Activated CD4-positive, alpha-beta T cell treated with anti-CD3 and anti-CD28 coated beads, Interleukin-2, amount 50 U/mL, for 4 hours (primary cell): Measurements from ENCODE around the gene ELOB.

ENCODE experiments used
- DNase-seq, 2 experiments: peaks; one replicate each; pipeline ENCODE4 v3.0.0-alpha.2; 2020

The ELOB gene

DNA sequence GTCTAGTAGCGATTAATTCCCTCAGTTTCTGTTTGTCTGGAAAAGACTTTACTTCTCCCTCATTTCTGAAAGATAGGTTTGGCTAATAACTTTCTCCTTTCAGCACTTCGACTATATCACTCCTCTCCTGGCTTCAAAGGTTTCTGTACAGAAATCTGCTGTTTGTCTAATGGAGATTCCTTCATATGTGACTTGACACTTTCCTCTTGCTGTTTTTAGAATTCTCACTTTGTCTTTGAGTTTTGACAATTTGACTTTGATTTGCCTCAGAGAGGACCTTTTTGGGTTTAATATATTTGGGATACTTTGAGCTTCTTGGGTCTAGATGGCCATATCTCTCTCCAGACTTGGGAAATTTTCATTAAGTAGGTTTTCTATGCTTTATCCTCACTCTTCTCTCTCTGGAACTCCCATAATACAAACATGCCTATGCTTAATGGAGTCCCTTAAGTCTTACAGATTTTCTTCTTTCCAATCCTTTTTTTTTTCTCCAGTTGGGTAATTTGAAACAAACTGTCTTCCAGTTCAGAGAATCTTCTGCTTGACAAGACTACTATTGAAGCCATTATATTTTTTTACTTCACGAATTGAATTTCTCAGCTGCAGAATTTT lies 32.2 kb upstream of the ELOB start:
- no peak for DNase-seq

DNA sequence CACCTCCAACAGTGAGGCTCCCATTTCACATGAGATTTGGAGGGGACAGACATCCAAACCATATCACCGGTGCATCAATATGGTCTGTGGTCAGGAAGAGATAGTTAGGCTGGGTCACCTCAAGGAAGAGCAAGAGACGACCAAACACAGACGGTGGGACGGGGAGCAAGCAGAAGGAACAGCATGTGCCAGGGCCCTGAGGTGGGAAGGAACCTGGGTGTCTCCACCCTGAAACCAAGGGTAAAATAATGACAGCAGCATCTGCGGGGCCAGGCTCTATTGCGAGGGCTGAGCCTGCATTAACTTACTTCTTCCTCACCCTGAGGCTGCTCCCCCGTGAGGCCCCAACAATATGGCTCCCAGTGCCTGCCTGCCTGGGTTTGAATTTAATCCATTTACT lies 31.1 kb upstream of the ELOB start:
- no peak for DNase-seq

DNA sequence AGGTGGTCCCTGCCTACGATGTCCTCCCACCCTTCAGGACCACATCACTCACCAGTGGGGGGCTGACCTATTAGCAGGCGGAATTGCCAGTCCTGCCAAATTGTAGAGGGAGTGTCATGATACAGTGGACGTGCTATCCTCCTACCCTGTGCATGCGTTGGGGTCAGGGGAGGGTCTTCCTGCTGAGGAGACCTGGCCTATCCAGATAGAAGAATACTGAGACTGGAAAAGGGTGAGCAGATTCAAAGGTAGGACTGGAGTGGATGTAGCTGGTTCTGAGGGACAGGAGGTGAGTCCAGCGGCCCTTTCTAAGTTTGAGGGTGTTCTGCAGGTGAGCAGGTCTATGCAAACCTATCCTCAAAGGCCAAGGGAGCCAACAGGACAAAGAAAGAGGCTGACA lies 29.2 kb upstream of the ELOB start:
- no peak for DNase-seq

DNA sequence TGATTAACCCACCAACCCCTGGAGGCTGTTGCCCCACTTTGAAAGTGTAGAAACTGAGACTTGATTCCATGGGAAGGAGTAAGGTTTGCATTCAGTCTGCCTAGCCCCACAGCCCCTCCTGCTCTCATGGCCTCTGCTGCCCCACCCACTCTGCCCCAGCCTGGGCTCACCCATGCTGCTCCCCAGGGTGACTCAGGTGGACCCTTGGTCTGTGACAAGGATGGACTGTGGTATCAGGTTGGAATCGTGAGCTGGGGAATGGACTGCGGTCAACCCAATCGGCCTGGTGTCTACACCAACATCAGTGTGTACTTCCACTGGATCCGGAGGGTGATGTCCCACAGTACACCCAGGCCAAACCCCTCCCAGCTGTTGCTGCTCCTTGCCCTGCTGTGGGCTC lies 27.6 kb upstream of the ELOB start:
- no peak for DNase-seq

DNA sequence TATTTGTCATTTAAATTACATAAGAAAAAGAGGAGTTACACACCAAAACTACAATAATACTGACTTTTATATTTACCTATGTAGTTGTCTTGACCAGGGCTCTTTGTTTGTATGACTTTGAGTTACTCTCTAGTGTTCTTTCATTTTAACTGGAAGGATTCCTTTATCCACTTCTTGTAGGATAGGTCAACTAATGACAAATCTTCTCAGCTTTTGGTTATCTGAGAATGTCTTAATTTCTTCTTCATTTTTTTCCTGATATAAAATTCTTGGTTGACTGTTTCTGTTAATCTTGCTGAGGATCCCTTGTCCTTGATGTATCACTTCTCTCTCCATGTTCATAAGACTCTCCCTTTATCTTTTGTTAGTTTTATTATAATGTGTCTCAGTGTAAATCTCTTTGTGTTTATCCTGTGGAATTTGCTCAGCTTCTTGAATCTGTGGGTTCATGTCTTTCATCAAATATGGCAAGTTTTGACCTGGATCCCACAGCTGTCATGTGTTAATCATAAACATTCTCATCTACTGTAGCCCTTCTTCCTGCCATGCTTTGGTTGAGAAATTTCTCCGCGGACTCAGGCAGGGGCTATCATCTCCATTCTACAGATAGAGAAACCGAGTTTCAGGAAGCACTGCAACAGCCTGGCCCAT lies 26.6 kb upstream of the ELOB start:
- no peak for DNase-seq

DNA sequence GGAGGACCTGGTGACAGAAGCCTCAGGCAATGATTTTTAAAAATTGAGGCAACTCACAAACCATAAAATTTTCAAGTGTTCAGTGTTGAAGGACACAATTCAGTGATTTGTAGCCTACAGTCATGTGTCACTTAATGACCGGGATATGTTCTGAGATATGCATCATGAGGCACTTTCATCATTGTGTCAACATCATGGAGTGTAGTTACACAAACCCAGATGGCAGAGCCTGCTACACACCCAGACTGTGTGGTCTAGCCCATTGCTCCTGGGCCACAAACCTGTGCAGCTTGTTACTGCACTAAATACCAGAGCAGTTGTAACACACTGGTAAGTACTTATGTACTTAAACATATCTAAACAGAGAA lies 22.8 kb upstream of the ELOB start:
- DNase-seq, result no peak

DNA sequence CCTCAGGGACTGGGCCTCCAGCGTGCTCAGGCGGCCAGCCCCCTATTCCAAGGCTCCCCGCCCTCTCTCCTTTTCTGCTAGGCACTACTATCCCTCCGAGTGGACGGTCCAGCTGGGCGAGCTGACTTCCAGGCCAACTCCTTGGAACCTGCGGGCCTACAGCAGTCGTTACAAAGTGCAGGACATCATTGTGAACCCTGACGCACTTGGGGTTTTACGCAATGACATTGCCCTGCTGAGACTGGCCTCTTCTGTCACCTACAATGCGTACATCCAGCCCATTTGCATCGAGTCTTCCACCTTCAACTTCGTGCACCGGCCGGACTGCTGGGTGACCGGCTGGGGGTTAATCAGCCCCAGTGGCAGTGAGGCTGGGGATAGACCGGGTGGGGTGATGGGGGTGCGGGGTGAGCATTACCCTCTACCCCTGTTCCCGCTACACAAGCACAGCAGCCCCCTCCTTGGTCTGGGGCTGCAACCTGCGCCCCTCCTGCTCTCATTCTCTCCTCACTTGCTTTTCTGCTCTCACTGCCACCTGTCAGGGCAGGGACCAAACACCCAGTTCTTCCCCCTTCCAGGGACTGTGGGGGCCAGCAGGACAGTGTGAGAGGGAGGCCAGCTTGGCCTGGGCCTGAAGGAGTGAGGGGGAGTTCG lies 22.3 kb upstream of the ELOB start:
- no peak for DNase-seq

DNA sequence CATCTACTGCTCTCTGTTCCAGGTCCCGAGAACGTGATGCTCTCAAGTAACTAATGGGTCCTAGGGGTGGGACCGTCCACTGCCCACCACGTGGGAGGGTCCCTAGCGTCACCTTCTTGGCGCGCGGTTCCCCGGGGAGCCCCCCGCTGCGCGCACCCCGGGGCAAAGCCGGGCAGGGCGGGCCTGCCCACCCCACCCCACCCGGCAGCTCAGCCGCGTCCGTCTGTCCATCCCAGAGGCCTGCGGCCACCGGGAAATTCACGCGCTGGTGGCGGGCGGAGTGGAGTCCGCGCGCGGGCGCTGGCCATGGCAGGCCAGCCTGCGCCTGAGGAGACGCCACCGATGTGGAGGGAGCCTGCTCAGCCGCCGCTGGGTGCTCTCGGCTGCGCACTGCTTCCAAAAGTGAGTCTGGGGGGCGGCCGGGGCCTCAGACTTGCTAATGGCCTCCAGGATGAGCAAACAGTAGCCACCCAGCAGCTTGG lies 21.7 kb upstream of the ELOB start:
- DNase-seq, result no peak

DNA sequence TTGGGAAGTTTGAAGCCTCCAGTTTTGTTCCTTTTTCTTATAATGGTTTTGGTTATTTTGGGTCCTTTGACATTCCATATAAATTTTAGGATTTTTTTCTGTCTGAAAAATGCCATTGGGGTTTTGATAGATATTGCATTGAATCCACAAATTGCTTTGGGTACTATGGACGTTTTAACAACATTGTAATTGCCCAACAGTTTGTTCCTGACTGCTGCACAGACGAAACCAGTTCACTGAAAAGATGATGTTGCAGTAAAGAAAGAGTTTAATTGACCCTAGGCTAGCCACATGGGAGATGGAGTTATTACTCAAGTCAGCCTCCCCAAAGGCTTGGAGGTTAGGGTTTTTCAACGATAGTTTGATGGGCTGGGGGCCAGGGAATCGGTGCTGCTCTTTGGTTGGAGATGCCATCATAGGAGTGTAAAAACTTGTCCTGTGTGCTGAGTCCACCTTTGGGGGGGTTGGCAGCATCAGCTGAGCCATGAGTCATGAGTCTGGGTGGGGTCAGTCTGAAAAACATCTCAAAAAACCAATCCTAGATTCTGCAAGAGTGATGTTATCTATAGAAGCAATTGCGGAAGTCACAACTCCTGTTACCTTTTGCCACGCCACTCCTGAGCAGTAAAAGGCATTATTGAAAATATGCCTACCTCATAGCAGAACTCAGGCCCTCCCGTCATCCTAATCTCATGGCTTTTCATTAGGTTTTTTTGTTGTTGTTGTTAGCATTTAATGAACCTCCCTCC lies 18.5 kb upstream of the ELOB start:
- DNase-seq, result no peak

DNA sequence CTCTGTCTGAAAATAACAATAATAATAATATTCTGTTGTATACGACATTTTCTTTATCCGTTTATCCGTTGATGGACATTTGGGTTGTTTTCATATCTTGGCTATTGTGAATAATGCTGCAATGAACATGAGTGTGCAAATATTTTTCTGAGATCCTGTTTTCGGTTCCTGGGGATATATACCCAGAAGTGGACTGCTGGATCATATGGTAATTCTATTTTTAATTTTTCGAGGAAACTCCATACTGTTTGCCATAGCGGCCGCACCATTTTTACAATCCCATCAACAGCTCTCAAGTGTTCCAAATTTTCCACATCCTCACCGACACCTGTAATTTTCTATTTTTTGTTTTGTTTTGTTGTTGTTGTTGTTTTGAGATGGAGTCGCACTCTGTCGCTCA lies 15.9 kb upstream of the ELOB start:
- no peak for DNase-seq

DNA sequence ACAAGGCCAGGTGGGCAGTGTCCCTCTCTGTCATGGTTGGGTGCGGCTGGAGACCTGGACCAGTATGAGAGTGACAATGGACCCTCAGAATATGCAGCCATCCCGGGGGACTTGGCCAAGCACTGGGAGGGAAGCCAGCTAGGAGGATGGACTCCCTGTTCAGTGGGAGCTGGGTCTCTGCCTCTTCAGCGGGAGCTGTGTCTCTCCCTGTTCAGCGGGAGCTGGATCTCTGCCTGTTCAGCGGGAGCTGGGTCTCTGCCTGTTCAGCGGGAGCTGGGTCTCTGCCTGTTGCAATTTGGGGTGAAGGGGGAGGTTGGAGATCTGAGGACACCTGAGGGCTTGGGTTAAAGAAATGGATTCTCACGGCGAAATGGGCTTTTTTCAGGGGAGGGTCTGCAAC lies 14.1 kb upstream of the ELOB start:
- DNase-seq, result no peak

DNA sequence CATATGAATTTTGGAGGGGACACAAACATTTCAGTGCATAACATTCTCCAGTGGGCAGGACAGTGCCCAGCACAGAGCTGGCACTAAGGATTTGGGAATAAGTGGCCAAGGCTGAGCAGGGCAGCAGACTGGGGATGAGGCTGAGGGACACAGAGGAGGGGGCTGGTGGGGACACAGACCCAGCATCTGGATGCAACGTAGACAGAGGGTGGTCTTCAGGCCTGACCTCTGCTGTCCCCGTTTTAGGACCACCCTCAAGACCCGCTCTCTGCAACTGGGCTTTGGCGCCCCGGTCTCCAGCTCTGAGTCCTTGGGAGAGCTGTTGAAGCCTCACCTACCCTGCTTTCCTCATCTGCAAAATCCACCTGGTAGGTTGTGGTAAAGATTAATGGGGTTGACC lies 13.6 kb upstream of the ELOB start:
- DNase-seq, result no peak

DNA sequence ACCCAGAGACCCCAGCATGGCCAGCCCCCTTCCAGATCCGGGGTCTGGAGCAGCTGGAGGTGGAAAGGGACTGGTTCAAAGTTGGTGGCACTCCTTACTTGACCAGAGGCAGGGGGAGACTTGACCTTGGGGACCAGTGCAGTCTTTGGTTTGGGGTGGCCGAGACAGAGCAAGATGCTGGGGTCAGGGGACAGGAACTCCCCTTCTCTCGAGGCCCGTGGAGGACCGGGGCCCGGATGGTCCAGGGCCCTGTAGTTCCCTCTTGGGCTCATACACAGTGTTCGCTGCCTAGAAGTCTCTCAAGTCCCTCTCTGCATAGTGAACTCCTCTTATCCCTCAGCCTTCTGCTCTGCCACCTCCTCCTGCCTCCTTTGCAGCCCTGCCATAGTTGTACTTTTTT lies 10.9 kb upstream of the ELOB start:
- DNase-seq, result no peak

DNA sequence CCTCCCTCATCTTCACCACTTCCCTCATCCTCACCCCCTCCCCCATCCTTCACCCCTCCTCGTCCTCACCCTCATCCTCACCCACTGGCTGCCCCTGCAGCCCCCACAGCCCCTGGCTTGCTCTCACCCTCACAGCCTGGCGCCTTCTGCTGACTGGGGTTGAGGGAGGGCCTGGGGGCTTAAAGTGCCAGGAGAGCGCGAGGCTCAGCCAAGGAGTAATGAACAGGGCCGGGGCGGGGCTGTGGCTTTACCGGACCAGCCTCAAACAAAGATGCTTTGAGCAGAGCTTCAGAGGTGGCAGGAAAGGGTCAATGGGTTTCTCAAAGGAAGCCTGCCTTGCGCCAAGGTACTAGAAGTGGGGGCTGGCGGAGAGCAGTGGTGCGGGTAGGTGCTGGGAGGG lies 10.3 kb upstream of the ELOB start, which contains the start of gene PRSS33:
Gene PRSS33 (minus strand): TSS at position 155 of the 400 bp plus-strand sequence. CDS start 1,013 bp downstream, outside the sequence.
- no peak for DNase-seq

DNA sequence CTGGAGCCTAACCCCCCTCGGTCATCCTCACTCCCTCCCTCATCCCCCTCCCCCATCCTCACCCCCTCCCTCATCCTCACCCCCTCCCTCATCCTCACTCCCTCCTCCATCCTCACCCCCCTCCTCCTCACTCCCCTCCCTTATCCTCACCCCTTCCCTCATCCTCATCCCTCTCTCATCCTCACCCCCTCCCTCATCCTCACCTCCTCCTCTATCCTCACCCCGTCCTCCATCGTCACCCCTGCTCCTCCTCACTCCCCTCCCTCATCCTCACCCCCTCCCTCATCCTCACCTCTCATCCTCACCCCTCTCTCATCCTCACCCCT lies 9.7 kb upstream of the ELOB start:
- no peak for DNase-seq

DNA sequence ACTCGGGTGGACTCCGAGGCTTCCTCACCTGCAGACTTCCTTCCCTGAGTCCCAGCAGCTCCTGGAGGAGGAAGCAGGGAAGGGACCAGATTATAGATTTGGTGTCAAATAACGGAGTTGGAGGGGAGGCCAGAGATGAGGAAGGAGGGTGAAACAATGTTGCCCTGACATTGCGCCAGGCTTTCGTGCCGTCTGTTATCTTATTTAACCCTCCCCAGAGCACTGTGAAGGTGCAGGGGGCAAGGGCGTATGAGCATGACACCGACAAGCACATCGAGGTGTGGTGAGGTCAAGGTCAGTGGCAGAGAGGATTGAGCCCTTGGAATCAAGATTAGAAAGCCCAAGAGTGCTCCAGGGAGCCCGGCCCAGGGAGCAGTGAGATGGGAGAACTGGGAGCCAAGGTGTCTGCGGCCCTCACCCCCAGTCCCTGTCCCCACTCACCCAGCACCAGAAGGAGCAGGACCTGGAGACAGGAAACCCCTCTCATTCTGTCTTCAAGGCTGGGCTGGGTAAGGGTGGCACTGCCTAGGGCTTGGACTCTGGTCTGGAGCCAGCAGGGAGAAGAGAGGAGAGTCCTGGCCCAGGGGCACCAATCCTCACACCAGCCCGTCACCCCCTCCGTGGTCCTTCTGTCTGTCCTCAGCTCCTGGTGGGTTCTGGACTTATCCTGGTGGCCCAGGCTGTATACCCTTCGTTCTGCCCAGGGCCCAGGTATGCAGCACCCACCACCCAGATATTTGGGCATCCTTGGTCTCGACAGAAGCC lies 9.2 kb upstream of the ELOB start:
- no peak for DNase-seq

DNA sequence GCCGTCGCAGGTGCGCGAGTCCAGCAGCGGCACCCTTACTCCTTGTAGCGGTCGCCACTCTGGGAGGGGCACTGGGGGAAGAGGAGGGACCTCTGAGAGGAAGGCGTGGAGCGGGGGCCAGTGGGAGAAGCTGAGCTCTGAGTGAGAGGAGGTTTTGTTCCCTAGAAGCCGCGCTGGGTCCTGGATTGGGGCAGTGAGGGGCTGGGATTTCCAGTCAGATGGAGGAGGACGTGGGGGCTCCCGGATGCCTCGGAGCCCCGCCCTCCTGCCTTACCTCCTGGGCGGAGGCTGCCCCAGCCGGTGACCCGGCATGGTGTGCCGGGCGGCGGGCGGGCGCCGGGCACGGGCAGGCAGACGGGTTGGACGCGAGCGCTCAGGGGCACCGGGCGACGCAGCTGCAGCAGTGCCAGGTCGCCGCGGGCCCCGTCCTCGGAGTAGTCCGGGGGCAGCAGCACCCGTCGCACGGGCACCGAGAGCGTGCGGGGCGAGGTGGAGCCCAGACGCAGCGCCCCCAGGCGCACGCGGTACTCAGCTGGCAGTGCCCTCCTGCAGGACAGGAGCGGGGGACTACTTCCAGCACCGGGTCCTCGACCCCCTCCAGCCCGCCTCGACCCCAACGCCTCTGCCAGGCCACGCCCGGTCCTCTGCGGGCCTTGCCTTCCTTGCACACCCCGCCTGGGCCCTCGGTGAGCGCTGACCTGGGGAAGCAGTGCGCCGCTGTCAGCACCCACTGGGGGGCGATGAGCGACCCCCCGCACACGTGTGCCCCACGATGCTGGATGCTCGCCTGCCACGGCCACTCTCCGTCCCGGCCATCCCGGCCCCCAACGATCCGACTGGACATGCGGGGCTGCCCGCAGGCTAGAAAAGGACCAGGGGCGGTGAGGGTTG lies 8.3 kb upstream of the ELOB start:
- no peak for DNase-seq

DNA sequence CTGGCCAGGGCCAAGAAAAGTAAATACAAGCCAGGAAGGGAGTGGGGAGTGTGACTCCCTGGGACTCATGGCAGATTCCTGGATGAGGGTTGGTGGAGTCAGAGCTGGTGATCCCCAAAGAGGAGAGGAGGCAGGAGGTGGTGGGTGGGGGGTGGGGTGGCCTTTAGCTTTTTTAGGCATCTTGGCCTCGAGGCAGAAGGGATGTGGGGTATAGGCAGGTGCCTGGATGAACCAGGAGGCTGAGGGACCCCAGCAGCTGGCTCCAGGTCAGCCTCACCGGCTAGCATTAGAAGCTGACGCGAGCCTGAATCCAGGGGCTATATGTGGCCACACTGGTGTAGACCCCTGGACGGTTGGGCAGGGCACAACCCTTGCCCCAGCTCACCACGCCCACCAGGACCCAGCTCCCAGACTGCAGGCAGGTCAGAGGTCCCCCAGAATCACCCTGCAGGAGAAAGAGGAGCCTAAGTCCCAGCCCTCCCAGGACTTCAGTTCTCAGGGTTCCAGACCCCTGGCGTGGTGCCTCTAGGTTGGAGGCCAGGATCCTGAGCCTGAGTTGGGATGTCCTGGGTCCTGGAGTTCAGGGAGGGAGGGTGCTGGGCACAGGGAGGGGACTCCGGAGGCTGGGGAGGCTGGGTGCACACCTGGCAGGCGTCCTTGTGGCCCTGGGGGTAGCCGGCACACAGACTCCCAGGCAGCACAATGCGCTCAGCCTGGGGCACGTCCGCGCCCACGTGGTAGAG lies 7.4 kb upstream of the ELOB start:
- DNase-seq, result no peak

DNA sequence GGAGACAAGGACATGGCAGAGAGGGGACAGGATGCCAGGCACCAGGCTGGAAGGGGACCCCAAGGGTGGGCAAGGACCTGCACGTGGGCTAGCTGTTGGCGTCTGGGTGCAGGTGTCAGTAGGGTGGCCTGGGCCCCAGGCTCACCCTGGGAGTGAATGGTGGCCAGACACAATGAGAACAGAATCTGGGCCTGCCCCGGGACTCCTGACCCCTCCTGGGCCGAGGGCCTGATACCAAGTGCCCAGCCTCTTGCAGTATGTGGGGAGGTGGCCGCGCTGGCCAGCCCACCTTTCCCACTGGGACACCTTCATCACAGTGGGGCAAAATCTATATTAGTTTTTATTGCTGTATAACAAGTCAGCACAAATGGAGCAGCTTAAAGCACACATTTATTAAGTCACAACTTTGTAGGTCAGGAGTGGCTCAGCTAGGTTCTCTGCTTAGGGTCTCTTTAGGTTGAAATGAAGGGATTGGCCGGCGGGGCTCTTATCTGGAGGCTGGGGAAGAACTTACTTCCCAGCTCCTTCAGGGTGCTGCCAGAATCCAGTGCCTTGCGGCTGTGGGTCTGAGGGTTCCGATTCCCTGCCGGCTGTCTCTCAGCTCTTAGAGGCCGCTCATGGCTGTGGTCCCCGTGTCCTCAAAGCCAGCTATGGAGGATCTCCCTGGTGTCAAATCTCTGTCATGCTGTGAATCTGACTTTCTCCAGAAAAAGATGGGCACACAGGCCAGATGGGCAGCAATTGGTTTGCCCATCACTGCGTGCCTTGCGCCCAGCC lies 6.7 kb upstream of the ELOB start:
- no peak for DNase-seq

DNA sequence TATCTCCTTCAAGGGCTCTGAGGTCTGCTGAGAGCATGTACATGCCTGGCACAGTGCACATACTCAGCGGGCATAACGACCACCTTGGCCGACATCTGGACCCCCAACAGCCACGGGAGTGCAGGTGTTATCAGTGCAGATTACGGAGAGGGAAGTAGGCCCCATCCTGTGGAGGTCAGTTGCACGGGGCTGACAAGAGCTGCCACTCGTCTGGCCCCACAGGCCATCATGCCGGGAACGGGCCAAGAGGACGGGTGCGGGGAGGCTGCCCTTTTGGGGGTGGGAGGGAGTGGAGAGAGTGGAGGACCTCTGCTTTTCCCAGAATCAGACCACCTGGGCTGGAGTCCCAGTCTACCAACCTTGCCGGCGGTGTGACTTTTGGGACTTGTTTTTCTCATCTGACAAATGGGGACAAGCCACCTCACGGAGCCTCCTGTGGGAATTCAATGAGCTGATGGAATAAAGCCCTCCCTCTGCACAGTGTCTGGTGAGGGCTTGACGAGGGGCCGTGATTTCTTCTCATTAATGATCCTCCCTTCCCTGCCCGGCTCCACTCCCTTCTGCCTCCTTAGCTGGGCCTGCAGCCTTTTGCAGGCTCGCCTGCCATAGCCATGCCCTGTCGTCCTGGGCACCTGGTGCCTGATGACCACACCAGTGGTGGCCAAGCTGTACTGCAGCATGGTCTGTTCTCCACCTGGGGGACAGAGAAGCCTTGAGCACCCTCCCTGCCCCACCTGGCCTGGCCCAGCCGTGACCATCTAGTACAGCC lies 5.7 kb upstream of the ELOB start:
- DNase-seq, result no peak
